Right atrium auricular region (tissue), 2 donors: ENCODE measurements around the gene ESAM. TPM values are rescaled to one million over a fixed set of nuclear protein-coding genes. Genes with fewer than 3 reads are reported as not detected.

ENCODE experiments used
- DNase-seq: peaks from one replicate; pipeline ENCODE4 v3.0.0-alpha.2; 2019; ENCODE audit warnings: low spot score
- H3K27ac ChIP-seq, 2 donors: fragments of 200-600 bp; sonication (generic); 1 replicate in 1 of 2; 2 replicates in 1 of 2; pipeline ENCODE4 v1.5.1; 2016 to 2019
- H3K27me3 ChIP-seq, 2 donors: fragments of 200-600 bp; sonication (generic); one replicate each; pipeline versions ENCODE4 v1.5.1 to v1.6.0; 2017 to 2019
- H3K36me3 ChIP-seq: fragments of 200-600 bp; sonication (generic); one replicate; pipeline ENCODE4 v1.5.1; 2016
- H3K4me1 ChIP-seq, 2 donors: fragments of 200-600 bp; sonication (generic); one replicate each; pipeline versions ENCODE4 v1.5.1 to v1.6.0; 2017 to 2019
- H3K4me3 ChIP-seq, 2 donors: fragments of 200-600 bp; sonication (generic); 1 replicate in 1 of 2; 2 replicates in 1 of 2; pipeline ENCODE4 v1.5.1; 2017 to 2019; ENCODE audit warnings: mild to moderate bottlenecking in 1 of 2, moderate library complexity in 1 of 2
- H3K9me3 ChIP-seq, 2 donors: fragments of 200-600 bp; sonication (generic); one replicate each; pipeline ENCODE4 v1.5.1; 2019
- CTCF ChIP-seq, 2 donors: fragments of 200-600 bp; sonication (generic); IDR thresholded peaks; one replicate each; pipeline ENCODE4 v1.5.1; 2019; ENCODE audit warnings: antibody characterized with exemption in 2 of 2
- total RNA-seq, 2 donors: library from RNA; depleted of rRNA; stranded (reverse); fragments of >200 nt; gene quantifications; one replicate each; pipeline ENCODE4 v1.1.0, GENCODE V29; 2016

ESAM gene
- total RNA-seq, 2 donors from 2014 or later, result 60.6 to 64.6 TPM

- no peak for DNase-seq
- H3K4me1 ChIP-seq, result peaks cover 0 to 64% of the 10 kb centered on the region in 2 donors
- peaks cover 0 to 31% of the 10 kb centered on the region in 2 donors for H3K27me3 ChIP-seq
- H3K27ac ChIP-seq, result no peak overlapping the region
- no peak for TF ChIP-seq CTCF (IDR thresholded peaks at IDR 0.05)
- H3K4me3 ChIP-seq, result no peak overlapping the region
- no peaks in the 10 kb centered on the region for H3K9me3 ChIP-seq
- peaks cover 4% of the 10 kb centered on the region for H3K36me3 ChIP-seq
Observed at GRCh38 chr11:124748481-124749343, 13.4 kb downstream of the ESAM start.

- no peak for DNase-seq
- no peak for TF ChIP-seq CTCF (IDR thresholded peaks at IDR 0.05)
- H3K9me3 ChIP-seq, result no peaks in the 10 kb centered on the region
- no peaks in the 10 kb centered on the region for H3K36me3 ChIP-seq
- H3K27me3 ChIP-seq, result peaks cover 0 to 31% of the 10 kb centered on the region in 2 donors
- peaks cover 0 to 61% of the 10 kb centered on the region in 2 donors for H3K4me1 ChIP-seq
- peak overlapping the region in 1 of 2 donors; percentile 29 for H3K27ac ChIP-seq
- no peak overlapping the region for H3K4me3 ChIP-seq
Observed at GRCh38 chr11:124748100-124748418, 14.0 kb downstream of the ESAM start.

GRCh38 chr11:124747406-124748099, 14.5 kb downstream of the ESAM start:
- Histone ChIP-seq H3K27me3 (peaks cover 0 to 31% of the 10 kb centered on the region in 2 donors), H3K27ac (peak overlapping the region in 1 of 2 donors; percentile 29), H3K4me1 (peaks cover 0 to 61% of the 10 kb centered on the region in 2 donors), H3K36me3 (no peaks in the 10 kb centered on the region), H3K9me3 (no peaks in the 10 kb centered on the region), H3K4me3 (peak overlapping the region in 1 of 2 donors; percentile 51)
- no peak for DNase-seq
- no peak for TF ChIP-seq CTCF (IDR thresholded peaks at IDR 0.05)

- Histone ChIP-seq H3K36me3 (no peaks in the 10 kb centered on the region), H3K4me1 (peaks cover 0 to 53% of the 10 kb centered on the region in 2 donors), H3K27ac (peak overlapping the region; percentile 16 to 29), H3K4me3 (peak overlapping the region; percentile 32 to 51), H3K9me3 (no peaks in the 10 kb centered on the region), H3K27me3 (peaks cover 0 to 31% of the 10 kb centered on the region in 2 donors)
- peak; percentile 79 for DNase-seq
- peak in 1 of 2 donors; percentile 57 for TF ChIP-seq CTCF (IDR thresholded peaks at IDR 0.05)
Observed at GRCh38 chr11:124746621-124747243, 15.4 kb downstream of the ESAM start.

DNA sequence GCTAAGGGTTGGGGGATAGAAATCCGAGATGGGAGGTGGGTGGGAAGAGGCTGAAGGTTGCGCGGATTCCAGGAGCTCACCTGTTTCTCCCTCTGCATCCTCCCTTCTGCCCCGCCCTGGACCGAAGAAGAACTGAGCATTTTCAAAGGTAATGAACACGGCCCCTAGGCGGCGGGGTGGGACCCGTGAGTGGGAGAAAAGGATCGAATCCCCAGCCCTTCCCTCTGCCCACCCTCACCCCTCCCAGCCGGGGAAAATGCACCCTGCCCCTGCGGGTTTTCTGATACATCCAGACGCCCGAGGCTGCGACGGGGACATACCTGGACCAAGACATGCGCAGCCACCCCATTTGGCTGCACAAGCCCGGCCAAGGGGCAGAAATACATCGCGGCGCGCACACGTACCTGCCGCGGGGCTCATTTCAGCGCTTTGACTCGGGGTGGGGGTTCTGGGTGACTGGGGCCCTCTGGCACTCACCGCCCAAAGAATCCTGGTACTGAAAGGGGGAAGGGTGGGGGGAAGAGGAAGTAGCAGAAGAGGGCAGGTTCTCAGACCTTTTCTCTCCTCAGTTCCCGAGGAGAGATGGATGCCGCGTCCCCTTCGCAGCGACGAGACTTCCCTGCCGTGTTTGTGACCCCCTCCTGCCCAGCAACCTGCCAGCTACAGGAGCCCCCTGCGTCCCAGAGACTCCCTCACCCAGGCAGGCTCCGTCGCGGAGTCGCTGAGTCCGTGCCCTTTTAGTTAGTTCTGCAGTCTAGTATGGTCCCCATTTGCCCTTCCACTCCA, 16.1 kb downstream of the ESAM start:
- H3K4me1 ChIP-seq, result peaks cover 0 to 47% of the 10 kb centered on the region in 2 donors

More for the DNA sequence above, 16.1 kb downstream of the ESAM start:
- H3K27me3 ChIP-seq, result peaks cover 0 to 26% of the 10 kb centered on the region in 2 donors
- H3K36me3 ChIP-seq, result no peaks in the 10 kb centered on the region
- peak overlapping the region; percentile 32 to 51 for H3K4me3 ChIP-seq
- DNase-seq, result no peak
- H3K27ac ChIP-seq, result peak overlapping the region; percentile 16 to 29
- no peaks in the 10 kb centered on the region for H3K9me3 ChIP-seq
- no peak for TF ChIP-seq CTCF (IDR thresholded peaks at IDR 0.05)
